ENCODE results near the gene HAUS5.
A peak's percentile ranks its signal among the peaks of the same experiment; 100 is the strongest.
"Not testable (repeated sequence)": the region's sequence is repeated elsewhere in the genome, so short reads cannot be mapped to it uniquely, and the experiment has no call there.

HAUS5 gene

GRCh38 chr19:35642312-35642711 lies 29.8 kb downstream of the HAUS5 start:
- no peak for DNase-seq (ENCODE audit: low read depth in 2 of 2, low spot score in 1 of 2)

GRCh38 chr19:35642798-35643254 lies 30.3 kb downstream of the HAUS5 start:
- no peak for DNase-seq (ENCODE audit: low read depth in 2 of 2, low spot score in 1 of 2)

GRCh38 chr19:35643255-35644205 lies 31.0 kb downstream of the HAUS5 start:
- DNase-seq (ENCODE audit: low read depth in 2 of 2, low spot score in 1 of 2) = peak; percentile 40 to 57

- peak; percentile 78 to 90 for DNase-seq (ENCODE audit: low read depth in 2 of 2, low spot score in 1 of 2)
Observed at GRCh38 chr19:35644206-35644986, 31.9 kb downstream of the HAUS5 start.

- DNase-seq (ENCODE audit: low read depth in 2 of 2, low spot score in 1 of 2) = peak; percentile 51
Observed at GRCh38 chr19:35644987-35645679, 32.6 kb downstream of the HAUS5 start.

- no peak for DNase-seq (ENCODE audit: low read depth in 2 of 2, low spot score in 1 of 2)
Observed at GRCh38 chr19:35645680-35646511, 33.4 kb downstream of the HAUS5 start.

GRCh38 chr19:35648017-35648961 lies 35.8 kb downstream of the HAUS5 start, which contains the start of gene COX6B1:
COX6B1 (plus strand) TSS chr19:35648323; CDS start chr19:35651244, 2,921 bp downstream.
- DNase-seq (ENCODE audit: low read depth in 2 of 2, low spot score in 1 of 2) = peak; percentile 77 to 81

GRCh38 chr19:35650581-35650980 lies 38.0 kb downstream of the HAUS5 start:
- no peak for DNase-seq (ENCODE audit: low read depth in 2 of 2, low spot score in 1 of 2)

GRCh38 chr19:35654828-35655227 lies 42.3 kb downstream of the HAUS5 start:
- not testable (repeated sequence) for DNase-seq (ENCODE audit: low read depth in 2 of 2, low spot score in 1 of 2)

- DNase-seq (ENCODE audit: low read depth in 2 of 2, low spot score in 1 of 2) = no peak
Observed at GRCh38 chr19:35655600-35655999, 43.1 kb downstream of the HAUS5 start.

- no peak for DNase-seq (ENCODE audit: low read depth in 2 of 2, low spot score in 1 of 2)
Observed at GRCh38 chr19:35656700-35657099, 44.2 kb downstream of the HAUS5 start.

GRCh38 chr19:35657904-35658700 lies 45.6 kb downstream of the HAUS5 start:
- no peak for DNase-seq (ENCODE audit: low read depth in 2 of 2, low spot score in 1 of 2)

- no peak for DNase-seq (ENCODE audit: low read depth in 2 of 2, low spot score in 1 of 2)
Observed at GRCh38 chr19:35661995-35662340, 49.4 kb downstream of the HAUS5 start.

GRCh38 chr19:35663981-35664380 lies 51.4 kb downstream of the HAUS5 start:
- DNase-seq (ENCODE audit: low read depth in 2 of 2, low spot score in 1 of 2) = no peak

GRCh38 chr19:35665157-35665556 lies 52.6 kb downstream of the HAUS5 start:
- no peak for DNase-seq (ENCODE audit: low read depth in 2 of 2, low spot score in 1 of 2)

GRCh38 chr19:35665604-35666003 lies 53.1 kb downstream of the HAUS5 start:
- no peak for DNase-seq (ENCODE audit: low read depth in 2 of 2, low spot score in 1 of 2)

- no peak for DNase-seq (ENCODE audit: low read depth in 2 of 2, low spot score in 1 of 2)
Observed at GRCh38 chr19:35666251-35666913, 53.8 kb downstream of the HAUS5 start, which contains the start of gene UPK1A. UPK1A (plus strand) TSS chr19:35666517; CDS start chr19:35666813, 296 bp downstream.

GRCh38 chr19:35669566-35669965 lies 57.0 kb downstream of the HAUS5 start:
- DNase-seq (ENCODE audit: low read depth in 2 of 2, low spot score in 1 of 2) = no peak

Measured in stimulated activated CD8-positive, alpha-beta memory T cell treated with anti-CD3 and anti-CD28 coated beads, Interleukin-4, amount 100 ng/mL, for 4 hours (primary cell).